HCT116 (cell line): ENCODE results near the gene SH3BP4. TPM values are rescaled to one million over a fixed set of nuclear protein-coding genes. Genes with fewer than 3 reads are reported as not detected.

Source experiments
- ATAC-seq: fragments of 200-7000 bp; cut with Tn5 transposase; 2 replicates; pipeline ENCODE4 v1.9.1; 2020; ENCODE audit warnings: mild to moderate bottlenecking, moderate library complexity
- BruUV-seq: library from RNA; stranded (reverse); fragments of 400-500 nt; replicated peaks from 2 replicates; lab custom pipeline; 2021; lab: Mats Ljungman, UMichigan
- CTCF ChIA-PET: fragments of 300-600 bp; sonication (Branson Sonifier 250); formaldehyde crosslinking; loops from one replicate; lab custom pipeline; 2021; ENCODE audit warnings: antibody characterized with exemption; lab: Charles Lee
- POLR2A ChIA-PET: fragments of 300-600, 350-600 bp; sonication (Branson Sonifier 250); formaldehyde crosslinking; loops from one replicate; lab custom pipeline; 2021; ENCODE audit warnings: antibody characterized with exemption; lab: Charles Lee
- RAD21 ChIA-PET, 2 experiments: fragments of 300-600 bp; sonication (Branson Sonifier 250); formaldehyde crosslinking; loops; one replicate each; lab custom pipeline; 2023; ENCODE audit warnings: low total read pairs in 2 of 2; ENCODE audit not compliant: uncharacterized antibody in 2 of 2, unreplicated experiment in 2 of 2, low non-redundant PET in 1 of 2; lab: Charles Lee
- DNase-seq: peaks from one replicate; pipeline ENCODE4 v3.0.0-alpha.2; 2010; ENCODE audit warnings: low read depth, low spot score
- H2AFZ ChIP-seq: fragments of 200-600 bp; shearing (Covaris generic), sonication (generic); 2 replicates; pipeline ENCODE4 v1.6.1; 2017; ENCODE audit warnings: low read depth, mixed run types, mixed read lengths, antibody characterized with exemption, low read length; ENCODE audit not compliant: poor library complexity, severe bottlenecking
- H3K27ac ChIP-seq: 2 replicates; pipeline ENCODE4 v1.5.1; 2012; ENCODE audit warnings: low read depth, low read length
- H3K27me3 ChIP-seq: fragments of 200-600 bp; sonication (generic); 2 replicates; pipeline ENCODE4 v1.6.1; 2016; ENCODE audit warnings: mixed run types, low read length, mixed read lengths; ENCODE audit not compliant: insufficient read depth
- H3K36me3 ChIP-seq, 2 experiments: fragments of 200-500 bp in 1 of 2; fragments of 200-600 bp in 1 of 2; sonication (Bioruptor generic) in 1 of 2; sonication (generic) in 1 of 2; 2 replicates each; pipeline versions ENCODE4 v1.5.1 to v1.6.1; 2014 to 2016; ENCODE audit warnings: low read length in 2 of 2, inconsistent platforms in 1 of 2, mixed read lengths in 1 of 2, mixed run types in 1 of 2; ENCODE audit not compliant: insufficient read depth in 2 of 2, control insufficient read depth in 1 of 2
- H3K4me1 ChIP-seq, 2 experiments: fragments of 200-600 bp in 1 of 2; sonication (generic) in 1 of 2; 2 replicates each; pipeline versions ENCODE4 v1.5.1 to v1.6.1; 2012 to 2017; ENCODE audit warnings: low read length in 2 of 2, inconsistent platforms in 1 of 2, mild to moderate bottlenecking in 1 of 2, mixed read lengths in 1 of 2, mixed run types in 1 of 2, moderate library complexity in 1 of 2; ENCODE audit not compliant: insufficient read depth in 2 of 2, control insufficient read depth in 1 of 2
- H3K4me2 ChIP-seq: fragments of 200-600 bp; sonication (generic); 2 replicates; pipeline ENCODE4 v1.6.1; 2017; ENCODE audit warnings: mixed run types, low read length, mixed read lengths
- H3K4me3 ChIP-seq, 2 experiments: fragments of 200-600 bp in 1 of 2; sonication (generic) in 1 of 2; replicated peaks in 1 of 2; 2 replicates each; pipeline ENCODE4 v1.5.1; 2011 to 2016; ENCODE audit warnings: low read length in 2 of 2, control low read depth in 1 of 2, low read depth in 1 of 2, mild to moderate bottlenecking in 1 of 2, mixed read lengths in 1 of 2, mixed run types in 1 of 2
- H3K79me2 ChIP-seq: fragments of 200-600 bp; sonication (generic); 2 replicates; pipeline ENCODE4 v1.6.1; 2017; ENCODE audit warnings: mild to moderate bottlenecking, mixed run types, low read length, moderate library complexity, mixed read lengths; ENCODE audit not compliant: insufficient read depth
- H3K9ac ChIP-seq: fragments of 200-600 bp; sonication (generic); 2 replicates; pipeline ENCODE4 v1.6.1; 2016; ENCODE audit warnings: low read length, mixed read lengths
- H3K9me2 ChIP-seq: fragments of 200-600 bp; sonication (generic), shearing (Covaris generic); 2 replicates; pipeline ENCODE4 v1.6.1; 2017; ENCODE audit warnings: mixed run types, mild to moderate bottlenecking, moderate library complexity; ENCODE audit not compliant: insufficient read depth
- H3K9me3 ChIP-seq, 2 experiments: fragments of 200-500 bp in 1 of 2; fragments of 200-600 bp in 1 of 2; sonication (Bioruptor generic) in 1 of 2; sonication (generic) in 1 of 2; 2 replicates each; pipeline ENCODE4 v1.6.1; 2014 to 2017; ENCODE audit warnings: low read length in 2 of 2, mixed read lengths in 2 of 2, inconsistent platforms in 1 of 2, low read depth in 1 of 2, mild to moderate bottlenecking in 1 of 2, mixed run types in 1 of 2, moderate library complexity in 1 of 2; ENCODE audit not compliant: control insufficient read depth in 1 of 2, insufficient read depth in 1 of 2
- H4K20me1 ChIP-seq: fragments of 200-600 bp; sonication (generic), shearing (Covaris generic); 2 replicates; pipeline ENCODE4 v1.6.1; 2017; ENCODE audit warnings: mixed run types, mild to moderate bottlenecking, moderate library complexity; ENCODE audit not compliant: insufficient read depth
- ATF3 ChIP-seq: IDR thresholded peaks from 2 replicates; pipeline ENCODE4 v1.6.1; 2012
- CBX3 ChIP-seq: IDR thresholded peaks from 2 replicates; pipeline ENCODE4 v1.6.1; 2012; ENCODE audit warnings: low read depth
- CEBPB ChIP-seq: IDR thresholded peaks from 2 replicates; pipeline ENCODE4 v1.6.1; 2012; ENCODE audit warnings: low read depth
- ELF1 ChIP-seq: IDR thresholded peaks from 2 replicates; pipeline ENCODE4 v1.6.1; 2012; ENCODE audit warnings: low read depth, borderline replicate concordance
- EZH2phosphoT487 ChIP-seq: fragments of 200-600 bp; IDR thresholded peaks from 2 replicates; pipeline ENCODE4 v1.6.1; 2018; ENCODE audit warnings: antibody characterized with exemption, borderline replicate concordance
- JUND ChIP-seq: IDR thresholded peaks from 2 replicates; pipeline ENCODE4 v1.6.1; 2012
- POLR2AphosphoS5 ChIP-seq: IDR thresholded peaks from 2 replicates; pipeline ENCODE4 v1.6.1; 2011; ENCODE audit warnings: mild to moderate bottlenecking, low read depth, low read length, moderate library complexity
- RAD21 ChIP-seq: IDR thresholded peaks from 2 replicates; pipeline ENCODE4 v1.6.1; 2012; ENCODE audit warnings: low read depth, mild to moderate bottlenecking
- SIN3A ChIP-seq: IDR thresholded peaks from 2 replicates; pipeline ENCODE4 v1.6.1; 2012; ENCODE audit warnings: low read depth
- TCF7L2 ChIP-seq: IDR thresholded peaks from 2 replicates; pipeline ENCODE4 v1.7.0; 2011; ENCODE audit warnings: borderline replicate concordance, inconsistent platforms; ENCODE audit not compliant: insufficient read depth, insufficient read length; ENCODE audit errors: extremely low read depth
- ZFX ChIP-seq: fragments of 450-650 bp; IDR thresholded peaks from 2 replicates; pipeline ENCODE4 v1.6.1; 2017
- intact Hi-C: fragments of 100-400 bp; cut with micrococcal nuclease; formaldehyde crosslinking; loops from 2 replicates; pipeline ENCODE4 v1.10.0; 2022
- total RNA-seq: library from RNA; stranded (reverse); gene quantifications from one replicate; pipeline ENCODE4 v1.2.1, GENCODE V29; 2021; ENCODE audit not compliant: unreplicated experiment
- TF ChIP-seq, protein P1 (sequence below): IDR thresholded peaks from 2 replicates; pipeline ENCODE4 v1.6.1; 2012; ENCODE audit warnings: low read depth

The SH3BP4 gene
- total RNA-seq, 1 experiment from 2014 or later = 32.9 TPM

DNA sequence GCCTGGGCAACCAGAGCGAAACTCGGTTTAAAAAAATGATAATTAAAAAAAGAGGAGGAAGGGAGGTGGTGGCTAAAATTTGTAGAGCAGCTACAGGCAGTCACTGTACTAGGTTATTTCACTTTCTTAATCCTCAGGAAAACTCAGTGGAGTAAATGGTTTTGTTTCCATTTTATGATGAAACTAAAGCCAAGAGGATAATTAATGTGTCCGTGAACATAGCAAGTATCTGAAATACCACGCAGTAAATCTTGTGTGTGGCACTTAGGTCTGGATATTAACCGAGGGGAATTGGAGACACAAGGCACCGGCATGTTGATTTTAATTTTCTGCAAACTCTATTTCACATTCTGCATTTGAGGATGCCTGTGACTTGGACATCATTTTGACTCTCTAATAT is 14.5 kb downstream of the SH3BP4 start:
- Histone ChIP-seq H2AFZ (no peak overlapping the region), H3K9me3 (no peaks in the 10 kb centered on the region), H3K9ac (no peak overlapping the region), H3K4me2 (no peak overlapping the region), H4K20me1 (peaks cover 6% of the 10 kb centered on the region; the same call in 1 of the 2 replicates), H3K4me3 (no peak overlapping the region), H3K36me3 (no peaks in the 10 kb centered on the region), H3K9me2 (no peaks in the 10 kb centered on the region), H3K79me2 (peaks cover 84% of the 10 kb centered on the region), H3K27ac (no peak overlapping the region), H3K4me1 (peaks cover 74 to 90% of the 10 kb centered on the region in 2 experiments), H3K27me3 (no peaks in the 10 kb centered on the region)
- TF ChIP-seq TCF7L2 (no peak), POLR2AphosphoS5 (no peak), RAD21 (no peak), ZFX (no peak), ATF3 (no peak), SIN3A (no peak), JUND (no peak)
- DNase-seq = no peak
- intact Hi-C loops = loop anchor here (5.0 kb wide), 1 partner anchor 86 kb away; no protein-coding TSS in a partner anchor
- BruUV-seq = no TSS peak
- POLR2A ChIA-PET = no interaction called here
- RAD21 ChIA-PET = no interaction called here
- ATAC-seq = no peak
- CTCF ChIA-PET = no interaction called here

GRCh38 chr2:234967201-234967869 is 15.5 kb downstream of the SH3BP4 start:
- H3K36me3 ChIP-seq = no peaks in the 10 kb centered on the region
- peaks cover 82% of the 10 kb centered on the region for H3K79me2 ChIP-seq
- RAD21 ChIA-PET = no interaction called here
- H3K9ac ChIP-seq = no peak overlapping the region
- no peak overlapping the region for H3K27ac ChIP-seq
- H3K9me2 ChIP-seq = no peaks in the 10 kb centered on the region
- H2AFZ ChIP-seq = no peak overlapping the region
- H3K4me1 ChIP-seq = peaks cover 77 to 91% of the 10 kb centered on the region in 2 experiments
- CTCF ChIA-PET = no interaction called here
- no peaks in the 10 kb centered on the region for H3K27me3 ChIP-seq
- no peak overlapping the region for H3K4me3 ChIP-seq
- peaks cover 6% of the 10 kb centered on the region; the same call in 1 of the 2 replicates for H4K20me1 ChIP-seq
- no peak for ATAC-seq
- TF ChIP-seq, protein P1, sequence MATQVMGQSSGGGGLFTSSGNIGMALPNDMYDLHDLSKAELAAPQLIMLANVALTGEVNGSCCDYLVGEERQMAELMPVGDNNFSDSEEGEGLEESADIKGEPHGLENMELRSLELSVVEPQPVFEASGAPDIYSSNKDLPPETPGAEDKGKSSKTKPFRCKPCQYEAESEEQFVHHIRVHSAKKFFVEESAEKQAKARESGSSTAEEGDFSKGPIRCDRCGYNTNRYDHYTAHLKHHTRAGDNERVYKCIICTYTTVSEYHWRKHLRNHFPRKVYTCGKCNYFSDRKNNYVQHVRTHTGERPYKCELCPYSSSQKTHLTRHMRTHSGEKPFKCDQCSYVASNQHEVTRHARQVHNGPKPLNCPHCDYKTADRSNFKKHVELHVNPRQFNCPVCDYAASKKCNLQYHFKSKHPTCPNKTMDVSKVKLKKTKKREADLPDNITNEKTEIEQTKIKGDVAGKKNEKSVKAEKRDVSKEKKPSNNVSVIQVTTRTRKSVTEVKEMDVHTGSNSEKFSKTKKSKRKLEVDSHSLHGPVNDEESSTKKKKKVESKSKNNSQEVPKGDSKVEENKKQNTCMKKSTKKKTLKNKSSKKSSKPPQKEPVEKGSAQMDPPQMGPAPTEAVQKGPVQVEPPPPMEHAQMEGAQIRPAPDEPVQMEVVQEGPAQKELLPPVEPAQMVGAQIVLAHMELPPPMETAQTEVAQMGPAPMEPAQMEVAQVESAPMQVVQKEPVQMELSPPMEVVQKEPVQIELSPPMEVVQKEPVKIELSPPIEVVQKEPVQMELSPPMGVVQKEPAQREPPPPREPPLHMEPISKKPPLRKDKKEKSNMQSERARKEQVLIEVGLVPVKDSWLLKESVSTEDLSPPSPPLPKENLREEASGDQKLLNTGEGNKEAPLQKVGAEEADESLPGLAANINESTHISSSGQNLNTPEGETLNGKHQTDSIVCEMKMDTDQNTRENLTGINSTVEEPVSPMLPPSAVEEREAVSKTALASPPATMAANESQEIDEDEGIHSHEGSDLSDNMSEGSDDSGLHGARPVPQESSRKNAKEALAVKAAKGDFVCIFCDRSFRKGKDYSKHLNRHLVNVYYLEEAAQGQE = no peak
- no peak for TF ChIP-seq EZH2phosphoT487
- TF ChIP-seq ELF1 = no peak
- TF ChIP-seq SIN3A = no peak
- TF ChIP-seq CEBPB = no peak
- no peak for TF ChIP-seq CBX3
- intact Hi-C loops = loop anchor here (5.0 kb wide), 1 partner anchor 85 kb away; no protein-coding TSS in a partner anchor
- BruUV-seq = no TSS peak
- no peaks in the 10 kb centered on the region for H3K9me3 ChIP-seq
- POLR2A ChIA-PET = no interaction called here
- H3K4me2 ChIP-seq = no peak overlapping the region
- no peak for DNase-seq
